Measurements from ENCODE around the gene MED12L.

GRCh38 chr3:151144016-151144415 is 58.6 kb downstream of the MED12L start:
- TF ChIP-seq CTCF (IDR thresholded peaks at IDR 0.05; ENCODE audit: poor library complexity) (no peak), EZH2 (IDR thresholded peaks at IDR 0.05; ENCODE audit: borderline replicate concordance) (no peak), EZH2phosphoT487 (IDR thresholded peaks at IDR 0.05; ENCODE audit: low read depth, severe bottlenecking, unreplicated experiment) (no peak)
